WTC11 (cell line): ENCODE measurements around the gene ANP32E. TPM values are rescaled to one million over a fixed set of nuclear protein-coding genes. Genes with fewer than 3 reads are reported as not detected.
"Not testable (repeated sequence)": the region's sequence is repeated elsewhere in the genome, so short reads cannot be mapped to it uniquely, and the experiment has no call there.

Experiments
- ATAC-seq: fragments of 200-7000 bp; cut with Tn5 transposase; 2 replicates; pipeline ENCODE4 v1.10.0; 2021; ENCODE audit warnings: mild to moderate bottlenecking, moderate library complexity
- CTCF ChIA-PET: fragments of 300-600 bp; sonication (Branson Sonifier 250); formaldehyde crosslinking; loops from one replicate; lab custom pipeline; 2021; ENCODE audit warnings: antibody characterized with exemption; lab: Charles Lee
- POLR2A ChIA-PET: fragments of 350-600 bp; sonication (Branson Sonifier 250); formaldehyde crosslinking; loops from one replicate; lab custom pipeline; 2021; ENCODE audit warnings: antibody characterized with exemption; lab: Charles Lee
- DNase-seq: peaks from one replicate; pipeline ENCODE4 v3.0.0; 2021; ENCODE audit warnings: low spot score
- H3K27ac Mint-ChIP-seq: 2 replicates; pipeline ENCODE4 v1.8.0; 2021; ENCODE audit warnings: mixed read lengths
- H3K27me3 Mint-ChIP-seq: 2 replicates; pipeline ENCODE4 v1.8.0; 2021; ENCODE audit warnings: low read depth, mild to moderate bottlenecking, moderate library complexity, mixed read lengths
- H3K36me3 Mint-ChIP-seq: 2 replicates; pipeline ENCODE4 v1.8.0; 2021; ENCODE audit warnings: mixed read lengths
- H3K4me1 Mint-ChIP-seq: 2 replicates; pipeline ENCODE4 v1.8.0; 2022; ENCODE audit warnings: mixed read lengths
- H3K4me3 Mint-ChIP-seq: 2 replicates; pipeline ENCODE4 v1.8.0; 2021; ENCODE audit warnings: mild to moderate bottlenecking, moderate library complexity, mixed read lengths
- H3K9me3 Mint-ChIP-seq: 2 replicates; pipeline ENCODE4 v1.8.0; 2021; ENCODE audit warnings: mixed read lengths
- CTCF ChIP-seq: fragments of 200-600 bp; IDR thresholded peaks from 2 replicates; pipeline ENCODE4 v1.8.0; 2022; ENCODE audit warnings: antibody characterized with exemption
- ELF4 ChIP-seq: sonication (generic); formaldehyde crosslinking; IDR thresholded peaks from 2 replicates; pipeline ENCODE4 v1.8.1; 2022; ENCODE audit warnings: low read depth, mild to moderate bottlenecking, moderate library complexity, missing genetic modification reagents
- GABPB1 ChIP-seq: sonication (generic); formaldehyde crosslinking; IDR thresholded peaks from 2 replicates; pipeline ENCODE4 v1.8.1; 2023; ENCODE audit warnings: mild to moderate bottlenecking, missing genetic modification reagents
- GRHL2 ChIP-seq: fragments of 250-450 bp; sonication (Bioruptor Pico); IDR thresholded peaks from 2 replicates; pipeline ENCODE4 v1.8.0; 2022; ENCODE audit warnings: mild to moderate bottlenecking, moderate library complexity; ENCODE audit not compliant: insufficient replicate concordance, severe bottlenecking
- GTF2I ChIP-seq: fragments of 250-450 bp; sonication (Bioruptor Pico); conservative IDR thresholded peaks from 2 replicates; pipeline ENCODE4 v1.4.0; 2021; ENCODE audit warnings: mild to moderate bottlenecking
- JUN ChIP-seq: sonication (generic); formaldehyde crosslinking; IDR thresholded peaks from 2 replicates; pipeline ENCODE4 v1.8.0; 2023; ENCODE audit warnings: mild to moderate bottlenecking, missing genetic modification reagents
- MXD4 ChIP-seq: fragments of 250-450 bp; sonication (Bioruptor Pico); IDR thresholded peaks from 2 replicates; pipeline ENCODE4 v1.8.0; 2021; ENCODE audit warnings: mild to moderate bottlenecking, moderate library complexity, borderline replicate concordance
- NR3C1 ChIP-seq: sonication (generic); formaldehyde crosslinking; conservative IDR thresholded peaks from 2 replicates; pipeline ENCODE4 v1.8.1; 2023; ENCODE audit warnings: low read depth, mild to moderate bottlenecking, missing genetic modification reagents
- SOX15 ChIP-seq: fragments of 250-450 bp; sonication (Bioruptor Pico); IDR thresholded peaks from 2 replicates; pipeline ENCODE4 v1.9.0; 2021; ENCODE audit warnings: mild to moderate bottlenecking
- SP1 ChIP-seq: sonication (generic); formaldehyde crosslinking; conservative IDR thresholded peaks from 2 replicates; pipeline ENCODE4 v1.8.1; 2022; ENCODE audit warnings: missing genetic modification reagents
- ZBTB21 ChIP-seq: sonication (generic); formaldehyde crosslinking; IDR thresholded peaks from 2 replicates; pipeline ENCODE4 v1.8.1; 2023; ENCODE audit warnings: mild to moderate bottlenecking, missing genetic modification reagents, borderline replicate concordance
- ZNF121 ChIP-seq: sonication (generic); formaldehyde crosslinking; IDR thresholded peaks from 2 replicates; pipeline ENCODE4 v1.8.0; 2023; ENCODE audit warnings: missing genetic modification reagents
- total RNA-seq: library from RNA; stranded (reverse); gene quantifications from 3 replicates; pipeline ENCODE4 v1.2.3, GENCODE V29; 2021
- TF ChIP-seq, protein P1 (sequence below): sonication (generic); formaldehyde crosslinking; IDR thresholded peaks from 2 replicates; pipeline ENCODE4 v1.8.1; 2023; ENCODE audit warnings: mild to moderate bottlenecking, missing genetic modification reagents, moderate library complexity
- TF ChIP-seq, protein P2 (sequence below): fragments of 250-450 bp; sonication (Bioruptor Pico); IDR thresholded peaks from 2 replicates; pipeline ENCODE4 v1.9.0; 2021; ENCODE audit warnings: mild to moderate bottlenecking

Gene ANP32E
- total RNA-seq, 1 experiment from 2014 or later: 119 TPM

GRCh38 chr1:150186789-150187559 lies 48.9 kb downstream of the ANP32E start:
- TF ChIP-seq GTF2I (CRISPR knock-in tag) (0 out of 2 replicates have a peak, but pooled peaks have one; percentile 38), MXD4 (CRISPR knock-in tag) (no peak), CTCF (peak; percentile 48; the same call in 1 of the 2 replicates), ZNF121 (CRISPR knock-in tag) (peak; percentile 70; the same call in 1 of the 2 replicates), SP1 (CRISPR knock-in tag) (no peak)
- ATAC-seq (peak; percentile 65), DNase-seq (no peak)
- no peaks in the 10 kb centered on the region for H3K27me3 Mint-ChIP-seq
- CTCF ChIA-PET: interaction anchor here (0.6 to 3.2 kb wide), 62 partner anchors 9 to 756 kb away, joined by 3 to 25 read pairs (median 4); partner anchors contain the start of genes C1orf54, MTMR11, OTUD7B and PLEKHO1
- peaks cover 2% of the 10 kb centered on the region; the same call in 1 of the 2 replicates for H3K4me1 Mint-ChIP-seq
- H3K4me3 Mint-ChIP-seq: no peak overlapping the region
- POLR2A ChIA-PET: interaction anchor here (0.6 to 1.9 kb wide), 5 partner anchors 259 to 1105 kb away, joined by 3 to 10 read pairs (median 3); a partner anchor contains a TSS
- 0 out of 2 replicates have a peak, but pooled peaks cover 4% of the 10 kb centered on the region for H3K36me3 Mint-ChIP-seq
- no peak overlapping the region for H3K27ac Mint-ChIP-seq
- peaks cover 6% of the 10 kb centered on the region for H3K9me3 Mint-ChIP-seq

DNA sequence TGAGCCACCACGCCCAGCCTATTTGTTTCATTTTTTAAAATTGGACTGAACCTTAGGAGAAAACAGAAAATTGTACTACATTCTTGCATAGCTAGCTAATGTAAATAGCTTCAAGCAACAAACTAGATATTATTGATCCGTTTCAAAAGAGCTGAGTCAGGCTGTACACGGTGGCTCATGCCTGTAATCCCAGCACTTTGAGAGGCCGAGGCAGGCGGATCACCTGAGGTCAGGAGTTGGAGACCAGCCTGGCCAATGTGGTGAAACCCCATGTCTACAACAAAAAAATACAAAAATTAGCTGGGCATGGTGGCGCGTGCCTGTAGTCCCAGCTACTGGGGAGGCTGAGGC lies 49.5 kb downstream of the ANP32E start:
- H3K4me3 Mint-ChIP-seq, DNase-seq, ATAC-seq, H3K27ac Mint-ChIP-seq, H3K4me1 Mint-ChIP-seq, H3K27me3 Mint-ChIP-seq, H3K9me3 Mint-ChIP-seq, H3K36me3 Mint-ChIP-seq: not testable (repeated sequence)
- ChIA-PET CTCF (interaction anchor here (0.6 to 3.2 kb wide), 11 partner anchors 16 to 757 kb away, joined by 3 to 22 read pairs (median 7); partner anchors contain the start of gene OTUD7B), POLR2A (interaction anchor here (1.1 kb wide), 2 partner anchors 258 to 299 kb away, joined by 3 read pairs; a partner anchor contains a TSS)

DNA sequence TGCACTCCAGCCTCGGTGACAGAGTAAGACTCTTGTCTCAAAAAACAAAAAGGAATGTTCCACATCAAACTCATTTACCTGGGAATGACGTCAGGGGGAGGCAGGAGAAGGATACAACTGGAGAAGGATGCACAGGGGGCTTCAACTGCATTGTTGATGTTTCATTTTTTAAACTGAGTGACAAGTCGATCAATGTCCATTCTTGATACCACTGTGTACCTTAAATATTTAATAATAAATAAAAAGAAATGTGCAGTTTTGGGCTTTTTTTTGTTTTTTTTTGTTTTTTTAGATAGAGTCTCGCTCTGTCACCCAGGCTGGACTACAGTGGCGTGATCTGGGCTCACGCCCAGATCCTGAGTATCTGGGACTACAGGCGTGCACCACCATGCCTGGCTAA lies 50.4 kb downstream of the ANP32E start:
- ATAC-seq (no peak), DNase-seq (no peak)
- Mint-ChIP-seq H3K27ac (no peak overlapping the region), H3K36me3 (no peaks in the 10 kb centered on the region), H3K27me3 (no peaks in the 10 kb centered on the region), H3K4me3 (no peak overlapping the region), H3K4me1 (peaks cover 2% of the 10 kb centered on the region; the same call in 1 of the 2 replicates), H3K9me3 (no peaks in the 10 kb centered on the region)
- TF ChIP-seq NR3C1 (no peak), SOX15 (CRISPR knock-in tag) (no peak), ELF4 (CRISPR knock-in tag) (no peak), GABPB1 (CRISPR knock-in tag) (no peak)
- TF ChIP-seq, protein P1, sequence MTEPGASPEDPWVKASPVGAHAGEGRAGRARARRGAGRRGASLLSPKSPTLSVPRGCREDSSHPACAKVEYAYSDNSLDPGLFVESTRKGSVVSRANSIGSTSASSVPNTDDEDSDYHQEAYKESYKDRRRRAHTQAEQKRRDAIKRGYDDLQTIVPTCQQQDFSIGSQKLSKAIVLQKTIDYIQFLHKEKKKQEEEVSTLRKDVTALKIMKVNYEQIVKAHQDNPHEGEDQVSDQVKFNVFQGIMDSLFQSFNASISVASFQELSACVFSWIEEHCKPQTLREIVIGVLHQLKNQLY (CRISPR knock-in tag): no peak
- TF ChIP-seq, protein P2, sequence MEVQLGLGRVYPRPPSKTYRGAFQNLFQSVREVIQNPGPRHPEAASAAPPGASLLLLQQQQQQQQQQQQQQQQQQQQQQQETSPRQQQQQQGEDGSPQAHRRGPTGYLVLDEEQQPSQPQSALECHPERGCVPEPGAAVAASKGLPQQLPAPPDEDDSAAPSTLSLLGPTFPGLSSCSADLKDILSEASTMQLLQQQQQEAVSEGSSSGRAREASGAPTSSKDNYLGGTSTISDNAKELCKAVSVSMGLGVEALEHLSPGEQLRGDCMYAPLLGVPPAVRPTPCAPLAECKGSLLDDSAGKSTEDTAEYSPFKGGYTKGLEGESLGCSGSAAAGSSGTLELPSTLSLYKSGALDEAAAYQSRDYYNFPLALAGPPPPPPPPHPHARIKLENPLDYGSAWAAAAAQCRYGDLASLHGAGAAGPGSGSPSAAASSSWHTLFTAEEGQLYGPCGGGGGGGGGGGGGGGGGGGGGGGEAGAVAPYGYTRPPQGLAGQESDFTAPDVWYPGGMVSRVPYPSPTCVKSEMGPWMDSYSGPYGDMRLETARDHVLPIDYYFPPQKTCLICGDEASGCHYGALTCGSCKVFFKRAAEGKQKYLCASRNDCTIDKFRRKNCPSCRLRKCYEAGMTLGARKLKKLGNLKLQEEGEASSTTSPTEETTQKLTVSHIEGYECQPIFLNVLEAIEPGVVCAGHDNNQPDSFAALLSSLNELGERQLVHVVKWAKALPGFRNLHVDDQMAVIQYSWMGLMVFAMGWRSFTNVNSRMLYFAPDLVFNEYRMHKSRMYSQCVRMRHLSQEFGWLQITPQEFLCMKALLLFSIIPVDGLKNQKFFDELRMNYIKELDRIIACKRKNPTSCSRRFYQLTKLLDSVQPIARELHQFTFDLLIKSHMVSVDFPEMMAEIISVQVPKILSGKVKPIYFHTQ (CRISPR knock-in tag): no peak
- POLR2A ChIA-PET: interaction anchor here (1.1 kb wide), 1 partner anchor 298 kb away, joined by 3 read pairs; a partner anchor contains a TSS
- CTCF ChIA-PET: interaction anchor here (3.2 kb wide), 1 partner anchor 16 kb away, joined by 21 read pairs; no protein-coding TSS in a partner anchor

DNA sequence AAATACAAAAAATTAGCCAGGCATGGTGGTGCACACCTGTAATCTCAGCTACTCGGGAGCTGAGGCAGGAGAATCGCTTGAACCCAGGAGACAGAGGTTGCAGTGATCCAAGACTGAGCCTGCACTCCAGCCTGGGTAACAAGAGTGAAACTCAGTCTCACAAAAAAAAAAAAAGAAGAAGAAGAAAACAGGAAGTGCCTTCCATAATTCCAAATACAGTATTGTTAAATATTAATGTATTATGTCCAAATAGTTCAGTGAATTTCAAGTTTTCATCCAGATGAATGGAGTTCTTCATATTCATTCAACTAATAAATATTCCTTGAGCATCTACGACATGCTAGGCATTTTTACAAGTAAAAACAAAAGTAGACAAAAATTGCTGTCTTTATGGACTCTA lies 52.9 kb downstream of the ANP32E start:
- no peak for DNase-seq
- H3K27ac Mint-ChIP-seq: no peak overlapping the region
- CTCF ChIA-PET: interaction anchor here (0.7 kb wide), 1 partner anchor 1767 kb away, joined by 3 read pairs; no protein-coding TSS in a partner anchor
- H3K9me3 Mint-ChIP-seq: no peaks in the 10 kb centered on the region
- TF ChIP-seq ZBTB21 (CRISPR knock-in tag) (no peak), JUN (no peak), GRHL2 (CRISPR knock-in tag) (no peak)
- H3K27me3 Mint-ChIP-seq: no peaks in the 10 kb centered on the region
- H3K4me3 Mint-ChIP-seq: no peak overlapping the region
- POLR2A ChIA-PET: no interaction called here
- ATAC-seq: no peak
- H3K4me1 Mint-ChIP-seq: peaks cover 2% of the 10 kb centered on the region; the same call in 1 of the 2 replicates
- H3K36me3 Mint-ChIP-seq: no peaks in the 10 kb centered on the region
